ENCODE data around the gene SCPEP1.

The SCPEP1 gene

DNA sequence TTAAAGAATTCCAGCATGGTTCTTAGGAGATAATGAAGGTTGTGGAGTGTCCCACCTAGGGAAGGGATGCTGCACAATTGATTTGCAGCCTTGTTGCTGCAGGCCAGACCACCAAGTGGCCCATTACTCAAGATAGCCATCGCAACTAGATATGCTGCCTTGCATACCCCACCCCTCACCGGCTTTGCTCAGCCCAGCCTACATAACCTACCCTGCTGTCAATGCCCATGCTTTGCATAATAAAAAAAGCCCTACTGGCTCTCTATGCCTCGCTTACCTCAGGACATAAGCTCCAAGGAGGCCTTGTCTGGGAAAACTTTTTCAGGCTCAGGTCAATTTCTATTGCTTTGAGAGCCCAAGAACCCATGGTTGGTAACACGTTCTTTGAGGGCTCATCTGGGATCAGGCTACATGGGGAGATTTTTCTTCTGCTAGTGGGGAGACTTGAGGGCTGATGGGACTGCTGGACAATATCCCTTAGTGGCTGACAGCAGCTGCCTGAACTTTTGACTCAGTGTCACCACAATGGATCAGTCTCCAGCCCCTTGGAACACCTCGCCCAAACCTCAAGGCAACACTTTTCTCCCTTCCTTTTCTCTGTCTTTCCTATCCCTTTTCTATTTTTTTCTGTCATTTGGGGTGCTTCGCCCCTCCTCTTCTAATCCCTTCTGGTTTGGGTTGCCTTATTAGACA, 38.3 kb downstream of the SCPEP1 start:
- DNase-seq (ENCODE audit: low read depth) = no peak
- TF ChIP-seq, protein P1, sequence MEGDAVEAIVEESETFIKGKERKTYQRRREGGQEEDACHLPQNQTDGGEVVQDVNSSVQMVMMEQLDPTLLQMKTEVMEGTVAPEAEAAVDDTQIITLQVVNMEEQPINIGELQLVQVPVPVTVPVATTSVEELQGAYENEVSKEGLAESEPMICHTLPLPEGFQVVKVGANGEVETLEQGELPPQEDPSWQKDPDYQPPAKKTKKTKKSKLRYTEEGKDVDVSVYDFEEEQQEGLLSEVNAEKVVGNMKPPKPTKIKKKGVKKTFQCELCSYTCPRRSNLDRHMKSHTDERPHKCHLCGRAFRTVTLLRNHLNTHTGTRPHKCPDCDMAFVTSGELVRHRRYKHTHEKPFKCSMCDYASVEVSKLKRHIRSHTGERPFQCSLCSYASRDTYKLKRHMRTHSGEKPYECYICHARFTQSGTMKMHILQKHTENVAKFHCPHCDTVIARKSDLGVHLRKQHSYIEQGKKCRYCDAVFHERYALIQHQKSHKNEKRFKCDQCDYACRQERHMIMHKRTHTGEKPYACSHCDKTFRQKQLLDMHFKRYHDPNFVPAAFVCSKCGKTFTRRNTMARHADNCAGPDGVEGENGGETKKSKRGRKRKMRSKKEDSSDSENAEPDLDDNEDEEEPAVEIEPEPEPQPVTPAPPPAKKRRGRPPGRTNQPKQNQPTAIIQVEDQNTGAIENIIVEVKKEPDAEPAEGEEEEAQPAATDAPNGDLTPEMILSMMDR (conservative IDR thresholded peaks at IDR 0.05; ENCODE audit: low read depth, low read length) = no peak
- no peak overlapping the region for H3K4me3 ChIP-seq (ENCODE audit: low read length)

DNA sequence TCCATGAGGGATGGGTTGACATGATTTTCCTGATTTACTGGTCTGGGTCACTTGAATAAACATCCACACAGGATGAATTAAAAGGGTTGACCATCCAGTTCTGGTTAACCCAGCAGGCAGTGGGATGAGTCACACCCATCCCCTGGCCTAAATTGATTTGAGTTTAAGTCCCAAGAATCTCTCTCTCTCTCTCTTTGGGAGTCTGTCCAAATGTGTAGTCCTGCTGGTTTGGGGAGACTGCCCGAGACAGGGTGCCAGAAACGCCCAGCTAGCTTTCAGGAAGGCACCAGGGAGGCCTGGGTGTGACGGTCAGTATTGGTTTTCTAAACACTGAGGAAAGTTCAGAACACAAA, 38.8 kb downstream of the SCPEP1 start:
- DNase-seq (ENCODE audit: low read depth) = no peak
- H3K4me3 ChIP-seq (ENCODE audit: low read length) = no peak overlapping the region
- TF ChIP-seq, protein P1 (conservative IDR thresholded peaks at IDR 0.05; ENCODE audit: low read depth, low read length) = no peak

DNA sequence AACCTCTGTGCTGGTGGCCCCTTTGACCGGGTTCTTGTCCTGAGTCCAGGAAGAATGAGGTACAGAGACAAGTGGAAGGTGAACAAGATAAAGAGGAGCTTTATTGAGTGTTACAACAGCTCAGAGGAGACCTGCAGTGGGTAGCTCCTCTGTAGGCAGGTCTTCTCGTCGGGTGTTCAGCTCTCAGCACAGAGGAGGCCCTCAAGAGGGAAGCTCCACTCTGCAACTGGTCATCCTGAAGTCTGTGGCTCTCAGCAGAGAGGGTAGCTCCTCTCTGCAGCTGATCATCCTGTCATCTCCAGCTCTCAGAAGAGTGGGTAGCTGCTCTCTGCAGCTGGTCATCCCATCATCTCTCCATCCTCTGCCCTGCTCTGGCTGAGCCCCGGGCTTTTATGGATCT, 39.7 kb downstream of the SCPEP1 start:
- H3K4me3 ChIP-seq (ENCODE audit: low read length) = no peak overlapping the region
- no peak for DNase-seq (ENCODE audit: low read depth)
- TF ChIP-seq, protein P1 (conservative IDR thresholded peaks at IDR 0.05; ENCODE audit: low read depth, low read length) = no peak

DNA sequence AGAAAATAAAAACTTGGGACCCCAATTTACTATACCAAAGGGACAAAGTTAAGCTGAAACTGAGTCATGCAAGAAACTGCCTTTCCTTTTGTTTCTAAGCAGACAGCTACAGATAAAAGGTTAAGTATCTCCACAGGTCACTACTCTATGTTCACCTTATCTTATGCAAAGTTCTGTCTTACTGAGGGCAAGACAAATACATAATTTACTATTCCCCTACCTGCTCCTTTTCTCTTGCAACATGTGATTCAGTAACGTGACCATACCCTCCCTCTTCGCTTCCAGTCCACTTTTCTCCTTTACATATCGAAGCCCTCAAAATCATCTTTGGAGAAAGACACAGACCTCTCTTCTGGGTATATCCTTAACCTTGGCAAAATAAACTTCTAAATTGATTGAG, 42.3 kb downstream of the SCPEP1 start:
- TF ChIP-seq, protein P1 (conservative IDR thresholded peaks at IDR 0.05; ENCODE audit: low read depth, low read length) = no peak
- DNase-seq (ENCODE audit: low read depth) = no peak
- H3K4me3 ChIP-seq (ENCODE audit: low read length) = no peak overlapping the region

DNA sequence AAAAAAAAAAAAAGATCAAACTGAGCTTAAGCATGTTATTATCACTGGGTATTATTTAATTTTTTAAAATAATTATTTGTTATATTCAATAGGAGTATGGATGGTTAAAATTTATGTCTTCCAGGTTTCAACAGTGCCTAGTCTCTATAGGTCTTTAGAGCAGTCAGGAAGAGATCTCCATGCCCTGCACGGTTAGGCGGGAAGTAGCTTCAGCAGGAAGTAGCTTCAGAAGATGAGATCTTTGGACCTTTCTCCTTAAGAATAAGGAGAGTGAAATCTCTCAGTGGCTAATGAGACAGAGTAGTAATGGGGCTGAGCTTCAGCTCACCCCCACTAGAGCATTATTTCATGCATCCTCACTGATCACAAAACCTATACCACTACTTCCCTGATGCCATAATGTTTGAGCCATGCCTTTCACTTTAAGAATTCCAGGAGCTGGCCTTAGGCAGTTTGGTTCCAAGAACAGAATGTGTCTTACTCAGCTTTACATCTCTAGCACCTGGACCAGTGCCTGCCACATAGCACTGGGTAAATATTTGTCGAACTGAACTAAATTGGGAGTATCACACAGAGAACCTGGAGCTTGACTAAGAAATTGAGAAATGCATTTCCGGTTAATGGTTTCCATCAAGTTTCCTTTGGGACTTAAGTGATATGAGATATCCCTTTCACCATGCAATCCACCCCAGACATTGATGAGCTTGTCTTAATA, 43.5 kb downstream of the SCPEP1 start:
- TF ChIP-seq, protein P1 (conservative IDR thresholded peaks at IDR 0.05; ENCODE audit: low read depth, low read length) = no peak
- no peak for DNase-seq (ENCODE audit: low read depth)
- no peak overlapping the region for H3K4me3 ChIP-seq (ENCODE audit: low read length)

DNA sequence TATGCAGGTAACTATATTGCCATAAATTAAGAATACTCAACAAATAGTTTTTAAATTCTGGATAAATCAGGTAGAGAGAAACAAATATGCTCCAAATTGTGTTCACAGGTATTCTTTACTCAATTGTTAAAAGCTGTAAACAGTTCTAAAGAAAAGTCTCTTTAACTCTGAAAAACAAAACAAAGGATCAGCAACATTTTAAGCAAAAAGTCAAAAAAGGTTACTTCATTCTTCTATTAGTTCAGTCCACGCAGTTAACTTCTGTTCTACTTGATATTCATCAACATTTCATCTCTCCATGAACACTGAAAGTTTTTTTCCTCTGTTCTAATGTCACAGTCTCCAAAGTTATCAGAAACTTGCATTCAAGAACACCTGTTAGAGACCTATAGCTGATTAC, 47.9 kb downstream of the SCPEP1 start:
- H3K4me3 ChIP-seq (ENCODE audit: low read length) = no peak overlapping the region
- no peak for DNase-seq (ENCODE audit: low read depth)
- TF ChIP-seq, protein P1 (conservative IDR thresholded peaks at IDR 0.05; ENCODE audit: low read depth, low read length) = no peak

DNA sequence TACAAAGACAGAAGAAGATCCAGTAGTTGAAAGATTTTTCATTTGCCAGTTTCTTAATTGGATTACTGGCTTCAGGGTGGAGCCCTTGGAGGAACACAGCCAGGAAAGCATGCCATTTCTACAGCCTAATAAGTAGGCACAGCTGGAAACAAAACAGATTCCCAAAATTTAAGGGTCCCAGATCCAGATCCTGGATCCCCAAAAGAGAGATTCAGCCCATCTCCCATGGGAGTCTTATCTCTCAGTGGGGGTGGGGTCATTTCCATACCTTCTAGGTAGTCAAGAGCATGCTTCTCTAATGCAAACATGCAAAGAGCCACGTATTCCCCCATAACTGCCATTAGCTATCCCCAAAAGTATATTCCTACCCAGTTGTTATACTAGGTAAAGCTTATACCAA, 49.9 kb downstream of the SCPEP1 start:
- TF ChIP-seq, protein P1 (conservative IDR thresholded peaks at IDR 0.05; ENCODE audit: low read depth, low read length) = no peak
- no peak overlapping the region for H3K4me3 ChIP-seq (ENCODE audit: low read length)
- DNase-seq (ENCODE audit: low read depth) = no peak
